SK-N-SH (cell line): ENCODE results near the gene PHF20. TPM values are rescaled to one million over a fixed set of nuclear protein-coding genes. Genes with fewer than 3 reads are reported as not detected.

ENCODE experiments used
- CTCF ChIA-PET: fragments of 300-600, 350-600 bp; formaldehyde crosslinking; extraction: SDS; loops from one replicate; lab custom pipeline; 2021; lab: Yijun Ruan, JAX
- POLR2A ChIA-PET: fragments of 350-600 bp; sonication (Branson Sonifier 250); formaldehyde crosslinking; extraction: SDS; loops from one replicate; lab custom pipeline; 2020; ENCODE audit warnings: antibody characterized with exemption, inconsistent platforms; lab: Yijun Ruan, JAX
- DNase-seq: peaks from one replicate; pipeline ENCODE4 v3.0.0; 2012
- H2AFZ ChIP-seq: fragments of 200-600 bp; sonication (generic); 2 replicates; pipeline ENCODE4 v1.8.1; 2016; ENCODE audit warnings: antibody characterized with exemption, mild to moderate bottlenecking, low read depth
- H3F3A ChIP-seq: fragments of 200-600 bp; sonication (generic); replicated peaks from 2 replicates; pipeline ENCODE3; 2016; ENCODE audit warnings: antibody characterized with exemption, mild to moderate bottlenecking; ENCODE audit not compliant: insufficient read depth
- H3K27ac ChIP-seq, 2 experiments: fragments of 200-500 bp in 1 of 2; fragments of 200-600 bp in 1 of 2; sonication (Bioruptor generic) in 1 of 2; sonication (generic), shearing (Covaris generic) in 1 of 2; 2 replicates each; pipeline versions ENCODE4 v1.5.1 to v1.6.1; 2014 to 2016; ENCODE audit warnings: low read depth in 2 of 2, inconsistent platforms in 1 of 2, low read length in 1 of 2, mild to moderate bottlenecking in 1 of 2, mixed read lengths in 1 of 2
- H3K27me3 ChIP-seq: fragments of 200-600 bp; sonication (generic), shearing (Covaris generic); 2 replicates; pipeline ENCODE4 v1.6.1; 2016; ENCODE audit warnings: mixed run types; ENCODE audit not compliant: insufficient read depth
- H3K36me3 ChIP-seq, 2 experiments: fragments of 200-500 bp in 1 of 2; fragments of 200-600 bp in 1 of 2; sonication (Bioruptor generic) in 1 of 2; sonication (generic) in 1 of 2; replicated peaks in 1 of 2; 2 replicates each; pipeline versions ENCODE3 to v1.5.1; 2014 to 2016; ENCODE audit warnings: low read length in 1 of 2, mild to moderate bottlenecking in 1 of 2; ENCODE audit not compliant: insufficient read depth in 2 of 2, control insufficient read depth in 1 of 2
- H3K4me1 ChIP-seq, 2 experiments: fragments of 200-500 bp in 1 of 2; fragments of 200-600 bp in 1 of 2; sonication (Bioruptor generic) in 1 of 2; sonication (generic), shearing (Covaris generic) in 1 of 2; 2 replicates each; pipeline versions ENCODE4 v1.5.1 to v1.6.1; 2014 to 2016; ENCODE audit warnings: low read depth in 1 of 2, low read length in 1 of 2, mixed run types in 1 of 2; ENCODE audit not compliant: insufficient read depth in 2 of 2, control insufficient read depth in 1 of 2
- H3K4me2 ChIP-seq: fragments of 200-600 bp; sonication (generic), shearing (Covaris generic); 2 replicates; pipeline ENCODE4 v1.6.1; 2017; ENCODE audit warnings: mixed run types
- H3K4me3 ChIP-seq, 2 experiments: fragments of 200-500 bp in 1 of 2; fragments of 200-600 bp in 1 of 2; sonication (Bioruptor generic) in 1 of 2; sonication (generic), shearing (Covaris generic) in 1 of 2; 2 replicates each; pipeline versions ENCODE4 v1.5.1 to v1.8.1; 2014 to 2016; ENCODE audit warnings: low read depth in 2 of 2, inconsistent platforms in 1 of 2, low read length in 1 of 2, mild to moderate bottlenecking in 1 of 2, mixed read lengths in 1 of 2, moderate library complexity in 1 of 2
- H3K79me2 ChIP-seq: fragments of 200-600 bp; sonication (generic); 2 replicates; pipeline ENCODE4 v1.8.1; 2017; ENCODE audit warnings: mild to moderate bottlenecking; ENCODE audit not compliant: insufficient read depth
- H3K9ac ChIP-seq: fragments of 200-600 bp; sonication (generic); 2 replicates; pipeline ENCODE4 v1.6.1; 2017; ENCODE audit warnings: mixed run types
- H3K9me2 ChIP-seq: fragments of 200-600 bp; sonication (generic); 2 replicates; pipeline ENCODE4 v1.6.1; 2017; ENCODE audit warnings: mixed run types
- H3K9me3 ChIP-seq: fragments of 200-600 bp; sonication (generic); 2 replicates; pipeline ENCODE4 v1.6.1; 2017; ENCODE audit warnings: mixed run types, mild to moderate bottlenecking, moderate library complexity
- H4K20me1 ChIP-seq: fragments of 200-600 bp; sonication (generic); 2 replicates; pipeline ENCODE4 v1.6.1; 2017; ENCODE audit warnings: mild to moderate bottlenecking, mixed run types; ENCODE audit not compliant: insufficient read depth
- ELF1 ChIP-seq: IDR thresholded peaks from 2 replicates; pipeline ENCODE4 v1.4.0; 2012
- FOXJ3 ChIP-seq: sonication (generic); formaldehyde crosslinking; IDR thresholded peaks from 2 replicates; pipeline ENCODE4 v1.5.1; 2020; ENCODE audit warnings: mild to moderate bottlenecking, missing genetic modification reagents
- GATA2 ChIP-seq: sonication (generic); formaldehyde crosslinking; IDR thresholded peaks from 2 replicates; pipeline ENCODE4 v1.5.0; 2020; ENCODE audit warnings: mild to moderate bottlenecking, missing genetic modification reagents
- JUND ChIP-seq: IDR thresholded peaks from 2 replicates; pipeline ENCODE4 v1.4.0; 2012
- MEF2A ChIP-seq: IDR thresholded peaks from 2 replicates; pipeline ENCODE4 v1.4.0; 2012; ENCODE audit warnings: low read depth, borderline replicate concordance
- NFIC ChIP-seq: IDR thresholded peaks from 2 replicates; pipeline ENCODE4 v1.4.0; 2012; ENCODE audit warnings: borderline replicate concordance
- POLR2AphosphoS5 ChIP-seq: IDR thresholded peaks from 2 replicates; pipeline ENCODE4 v1.6.1; 2012; ENCODE audit warnings: low read depth, low read length
- RAD21 ChIP-seq: IDR thresholded peaks from 2 replicates; pipeline ENCODE4 v1.6.1; 2012; ENCODE audit warnings: mild to moderate bottlenecking, low read length
- RFX5 ChIP-seq: IDR thresholded peaks from 2 replicates; pipeline ENCODE4 v1.6.1; 2012; ENCODE audit warnings: mild to moderate bottlenecking, improper control_type of control experiment, low read length
- RXRA ChIP-seq: IDR thresholded peaks from 2 replicates; pipeline ENCODE4 v1.4.0; 2012; ENCODE audit warnings: low read depth, mild to moderate bottlenecking, borderline replicate concordance
- TAF1 ChIP-seq: IDR thresholded peaks from 2 replicates; pipeline ENCODE4 v1.6.1; 2012; ENCODE audit warnings: low read depth, mild to moderate bottlenecking, low read length, moderate library complexity, borderline replicate concordance
- TCF12 ChIP-seq: IDR thresholded peaks from 2 replicates; pipeline ENCODE4 v1.4.0; 2012
- YY1 ChIP-seq: IDR thresholded peaks from 2 replicates; pipeline ENCODE4 v1.4.0; 2012; ENCODE audit warnings: low read depth, mild to moderate bottlenecking
- WGBS: methylation state at CpG from one replicate; pipeline ENCODE4 v1.1.6; 2017; ENCODE audit warnings: low lambda C conversion rate; 5-methylcytosine and 5-hydroxymethylcytosine counted together
- polyA plus RNA-seq, 3 experiments: library from polyadenylated mRNA; depleted of rRNA; stranded (reverse); fragments of >200 nt; gene quantifications; 2 replicates each; pipeline ENCODE4 v1.2.3, GENCODE V29; 2012
- TF ChIP-seq, protein P1 (sequence below): fragments of 200-600 bp; sonication (generic); IDR thresholded peaks from 2 replicates; pipeline ENCODE4 v1.6.1; 2017; ENCODE audit warnings: antibody characterized with exemption, mild to moderate bottlenecking, moderate library complexity
- TF ChIP-seq, protein P2 (sequence below): IDR thresholded peaks from 2 replicates; pipeline ENCODE4 v1.4.0; 2012; ENCODE audit warnings: low read depth, borderline replicate concordance

The PHF20 gene
- polyA plus RNA-seq, 1 of the 3 experiments (the other 2 are of a cell fraction): 23.8 TPM

- CTCF ChIA-PET: interaction anchor here (1.2 to 6.3 kb wide), 6 partner anchors 7 to 455 kb away, joined by 4 to 58 read pairs (median 9); partner anchors contain the start of gene SCAND1
These were observed 212.6 kb downstream of the PHF20 start for GRCh38 chr20:35984382-35984781.

GRCh38 chr20:35985806-35986205, 214.0 kb downstream of the PHF20 start:
- no peak for TF ChIP-seq TCF12
- TF ChIP-seq POLR2AphosphoS5: no peak
- TF ChIP-seq FOXJ3 (CRISPR knock-in tag): no peak
- TF ChIP-seq RFX5: no peak
- no peak for TF ChIP-seq MEF2A
- no peak for TF ChIP-seq ELF1
- TF ChIP-seq, protein P1, sequence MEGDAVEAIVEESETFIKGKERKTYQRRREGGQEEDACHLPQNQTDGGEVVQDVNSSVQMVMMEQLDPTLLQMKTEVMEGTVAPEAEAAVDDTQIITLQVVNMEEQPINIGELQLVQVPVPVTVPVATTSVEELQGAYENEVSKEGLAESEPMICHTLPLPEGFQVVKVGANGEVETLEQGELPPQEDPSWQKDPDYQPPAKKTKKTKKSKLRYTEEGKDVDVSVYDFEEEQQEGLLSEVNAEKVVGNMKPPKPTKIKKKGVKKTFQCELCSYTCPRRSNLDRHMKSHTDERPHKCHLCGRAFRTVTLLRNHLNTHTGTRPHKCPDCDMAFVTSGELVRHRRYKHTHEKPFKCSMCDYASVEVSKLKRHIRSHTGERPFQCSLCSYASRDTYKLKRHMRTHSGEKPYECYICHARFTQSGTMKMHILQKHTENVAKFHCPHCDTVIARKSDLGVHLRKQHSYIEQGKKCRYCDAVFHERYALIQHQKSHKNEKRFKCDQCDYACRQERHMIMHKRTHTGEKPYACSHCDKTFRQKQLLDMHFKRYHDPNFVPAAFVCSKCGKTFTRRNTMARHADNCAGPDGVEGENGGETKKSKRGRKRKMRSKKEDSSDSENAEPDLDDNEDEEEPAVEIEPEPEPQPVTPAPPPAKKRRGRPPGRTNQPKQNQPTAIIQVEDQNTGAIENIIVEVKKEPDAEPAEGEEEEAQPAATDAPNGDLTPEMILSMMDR: no peak
- TF ChIP-seq, protein P2, sequence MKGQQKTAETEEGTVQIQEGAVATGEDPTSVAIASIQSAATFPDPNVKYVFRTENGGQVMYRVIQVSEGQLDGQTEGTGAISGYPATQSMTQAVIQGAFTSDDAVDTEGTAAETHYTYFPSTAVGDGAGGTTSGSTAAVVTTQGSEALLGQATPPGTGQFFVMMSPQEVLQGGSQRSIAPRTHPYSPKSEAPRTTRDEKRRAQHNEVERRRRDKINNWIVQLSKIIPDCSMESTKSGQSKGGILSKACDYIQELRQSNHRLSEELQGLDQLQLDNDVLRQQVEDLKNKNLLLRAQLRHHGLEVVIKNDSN: no peak
- TF ChIP-seq TAF1: no peak
- no peak for TF ChIP-seq GATA2 (CRISPR knock-in tag)
- TF ChIP-seq NFIC: no peak
- Histone ChIP-seq H3K9me3 (no peaks in the 10 kb centered on the region), H3K79me2 (no peaks in the 10 kb centered on the region), H3K27me3 (no peaks in the 10 kb centered on the region), H3K4me2 (no peak overlapping the region), H3K4me3 (no peak overlapping the region), H3K9ac (no peak overlapping the region), H3K27ac (no peak overlapping the region), H4K20me1 (no peaks in the 10 kb centered on the region), H2AFZ (no peak overlapping the region), H3K36me3 (no peaks in the 10 kb centered on the region), H3F3A (peaks cover 4% of the 10 kb centered on the region), H3K9me2 (no peaks in the 10 kb centered on the region), H3K4me1 (no peaks in the 10 kb centered on the region)
- CTCF ChIA-PET: interaction anchor here (0.6 to 15.0 kb wide), 2 partner anchors 34 to 156 kb away, joined by 3 to 560 read pairs; no protein-coding TSS in a partner anchor
- DNase-seq: no peak
- POLR2A ChIA-PET: no interaction called here
- 71% methylated on average over 2 of the region's 2 CpGs for WGBS

More at GRCh38 chr20:35984382-35984781, 212.6 kb downstream of the PHF20 start:
- TF ChIP-seq JUND (no peak), RAD21 (no peak), YY1 (no peak), MEF2A (no peak), TAF1 (no peak), RXRA (no peak)
- TF ChIP-seq, protein P1: no peak
- TF ChIP-seq, all 33 proteins: peak for 0
- Histone ChIP-seq H3K9me2 (no peaks in the 10 kb centered on the region), H3K27me3 (no peaks in the 10 kb centered on the region), H3K4me3 (no peak overlapping the region), H3K79me2 (no peaks in the 10 kb centered on the region), H3K9me3 (no peaks in the 10 kb centered on the region), H3F3A (peaks cover 2% of the 10 kb centered on the region), H3K4me2 (no peak overlapping the region), H3K36me3 (no peaks in the 10 kb centered on the region), H3K9ac (no peak overlapping the region), H3K4me1 (no peaks in the 10 kb centered on the region), H2AFZ (no peak overlapping the region), H4K20me1 (no peaks in the 10 kb centered on the region), H3K27ac (no peak overlapping the region)
- no peak for DNase-seq
- POLR2A ChIA-PET: no interaction called here
- WGBS: 90% methylated on average over 6 of the region's 6 CpGs
